HG03025 (cell line): ENCODE measurements around the gene MRPL14.

Experiments
- ATAC-seq: cut with Tn5 transposase; IDR thresholded peaks from one replicate; pipeline ENCODE4 v1.9.1; 2021; ENCODE audit warnings: mild to moderate bottlenecking, moderate library complexity; ENCODE audit not compliant: unreplicated experiment, low FRiP score

MRPL14 gene

DNA sequence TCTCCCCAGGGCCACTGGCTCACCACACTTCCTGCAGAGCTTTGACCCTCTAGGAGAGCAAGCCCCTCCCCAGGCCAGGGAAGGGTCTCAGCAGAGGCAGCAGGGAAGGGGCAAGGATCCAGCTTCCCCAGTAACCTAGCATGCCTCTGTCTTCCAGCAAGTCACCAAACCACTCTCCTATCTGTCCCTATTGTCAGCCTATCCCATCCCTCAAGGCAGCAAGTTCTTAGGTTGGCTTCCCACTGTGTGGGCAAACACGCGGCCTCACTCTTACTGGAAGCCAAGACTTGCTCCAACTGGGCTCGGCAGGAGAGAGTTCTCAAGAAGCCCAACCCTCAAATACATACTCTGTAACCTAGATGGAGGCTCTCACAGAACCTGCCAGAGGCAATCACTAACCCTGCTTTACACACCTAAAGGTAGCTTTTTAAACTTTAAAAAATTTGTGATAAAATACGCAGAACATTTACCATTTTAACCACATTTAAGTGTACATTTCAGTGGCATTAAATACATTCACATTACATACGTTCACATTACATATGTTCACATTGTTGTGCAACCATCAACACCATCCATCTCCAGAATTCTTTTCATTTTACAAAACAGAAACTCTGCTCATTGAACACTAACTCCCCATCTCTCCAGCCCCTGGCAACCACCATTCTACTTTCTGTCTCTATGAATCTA, 58.5 kb downstream of the MRPL14 start:
- no peak for ATAC-seq

DNA sequence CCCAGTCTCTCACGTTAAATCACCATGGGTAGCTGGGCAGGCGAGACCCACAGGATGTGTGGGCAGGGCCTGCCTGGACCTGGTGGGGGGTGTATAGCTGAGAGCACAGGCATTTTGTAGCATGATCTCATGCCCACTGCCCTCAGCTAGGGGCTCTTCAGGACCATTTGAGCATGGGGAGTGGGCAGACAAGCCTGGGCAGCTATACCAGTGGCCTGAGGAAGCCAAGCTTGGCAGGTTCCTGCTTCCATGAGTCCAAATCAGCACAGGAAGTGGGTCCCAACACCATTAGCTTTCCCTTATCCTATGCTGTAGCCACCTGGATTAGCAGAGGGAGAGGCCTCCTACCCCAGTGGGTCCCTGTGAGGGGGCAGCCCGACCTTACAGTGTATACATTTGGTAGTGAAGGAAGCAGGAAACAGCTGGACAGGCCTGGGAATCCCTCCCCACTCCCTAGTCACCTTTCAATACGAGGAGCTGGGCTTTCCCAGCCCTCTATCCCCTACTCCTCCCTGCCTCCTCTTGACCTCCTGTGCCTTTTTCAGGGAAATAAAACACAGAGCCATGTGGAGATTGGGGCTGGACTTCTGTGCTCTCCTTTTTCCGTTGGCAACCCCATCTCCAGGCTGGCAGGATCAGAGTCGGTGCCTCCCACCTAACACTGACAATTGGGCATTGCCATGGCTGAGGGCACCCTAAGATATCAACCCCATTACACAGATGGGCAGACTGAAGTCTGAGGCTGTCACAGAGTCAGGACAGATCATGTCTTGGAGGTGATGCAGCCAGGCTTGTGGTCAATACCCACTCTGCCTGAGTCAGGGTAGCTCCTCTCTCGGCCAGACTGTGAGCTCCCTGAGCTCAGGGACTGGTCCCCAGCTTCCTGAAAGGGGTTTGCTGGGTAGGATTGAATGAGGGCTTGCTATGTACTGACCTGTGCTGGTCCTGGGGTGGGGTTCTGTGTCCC, 59.8 kb downstream of the MRPL14 start:
- ATAC-seq: no peak

DNA sequence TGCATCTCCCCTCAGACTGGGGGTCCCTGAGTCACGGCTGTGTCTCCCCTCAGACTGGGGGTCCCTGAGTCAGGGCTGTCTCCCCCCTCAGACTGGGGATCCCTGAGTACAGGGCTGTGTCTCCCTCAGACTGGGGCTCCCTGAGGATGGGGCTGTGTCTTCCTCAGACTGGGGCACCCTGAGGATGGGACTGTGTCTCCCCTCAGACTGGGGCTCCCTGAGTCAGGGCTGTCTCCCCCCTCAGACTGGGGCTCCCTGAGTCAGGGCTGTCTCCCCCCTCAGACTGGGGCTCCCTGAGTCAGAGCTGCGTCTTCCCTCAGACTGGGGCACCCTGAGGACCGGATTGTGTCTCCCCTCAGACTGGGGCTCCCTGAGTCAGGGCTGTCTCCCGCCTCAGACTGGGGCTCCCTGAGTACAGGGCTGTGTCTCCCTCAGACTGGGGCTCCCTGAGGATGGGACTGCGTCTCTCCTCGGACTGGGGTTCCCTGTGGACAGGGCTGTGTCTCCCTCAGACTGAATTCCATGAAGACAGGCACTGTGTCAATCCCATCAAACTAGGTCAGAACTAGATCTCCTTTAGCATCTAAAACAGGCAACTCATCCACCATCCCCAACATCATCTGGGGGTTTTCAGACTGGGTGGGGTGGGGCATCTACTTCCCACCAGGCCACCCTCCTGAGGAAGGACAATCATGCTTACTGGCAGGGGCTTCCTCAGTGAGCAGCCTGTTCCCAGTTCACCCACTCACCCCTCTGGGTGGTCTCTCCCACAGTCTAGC, 60.7 kb downstream of the MRPL14 start:
- no peak for ATAC-seq

DNA sequence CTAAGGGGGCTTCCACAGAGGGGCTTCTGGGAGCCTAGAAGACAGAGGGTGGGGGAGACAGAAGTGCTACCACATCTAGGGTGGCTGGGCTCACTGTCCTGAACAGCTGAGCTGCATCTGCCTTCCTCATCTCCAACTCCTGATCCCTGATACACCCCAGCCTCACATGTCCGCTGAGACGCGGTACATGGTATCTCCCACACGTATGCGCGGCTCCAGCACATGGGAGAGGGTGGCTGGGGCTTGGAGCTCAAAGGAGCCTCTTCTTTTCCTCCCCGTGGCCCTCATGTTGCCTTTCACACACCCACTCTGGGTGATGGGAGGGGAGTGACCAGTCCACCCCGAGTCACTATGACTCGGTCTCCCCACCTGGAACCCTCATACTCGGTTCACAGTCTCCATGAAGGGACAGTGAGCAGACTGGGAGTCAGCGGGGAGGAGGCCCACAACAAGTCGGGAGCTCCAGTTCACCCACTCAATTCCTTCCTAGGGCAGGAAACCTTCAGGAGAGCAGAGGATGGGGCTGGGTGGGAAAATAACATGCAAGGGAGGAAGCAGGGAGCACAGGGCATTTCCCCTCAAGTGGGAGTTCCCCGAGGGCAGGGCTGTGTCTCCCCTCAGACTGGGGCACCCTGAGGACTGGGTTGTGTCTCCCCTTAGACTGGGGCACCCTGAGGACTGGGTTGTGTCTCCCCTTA, 61.7 kb downstream of the MRPL14 start:
- ATAC-seq: no peak

DNA sequence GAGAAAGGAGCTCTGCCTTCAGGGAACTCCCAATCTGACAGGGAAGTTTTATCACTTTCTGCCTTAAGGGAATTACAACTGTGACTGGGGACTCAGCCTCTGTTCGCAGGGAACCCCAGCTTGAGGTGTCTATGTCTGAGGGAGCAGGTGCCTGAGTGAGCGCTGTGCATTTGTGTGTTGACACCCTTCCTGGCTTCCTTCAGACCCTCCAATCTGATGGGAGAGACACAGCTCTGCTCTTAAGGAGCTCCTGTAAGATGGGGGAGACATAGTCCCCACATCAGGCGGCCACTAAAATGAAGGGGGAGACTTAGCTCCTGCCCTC, 62.3 kb downstream of the MRPL14 start:
- no peak for ATAC-seq

DNA sequence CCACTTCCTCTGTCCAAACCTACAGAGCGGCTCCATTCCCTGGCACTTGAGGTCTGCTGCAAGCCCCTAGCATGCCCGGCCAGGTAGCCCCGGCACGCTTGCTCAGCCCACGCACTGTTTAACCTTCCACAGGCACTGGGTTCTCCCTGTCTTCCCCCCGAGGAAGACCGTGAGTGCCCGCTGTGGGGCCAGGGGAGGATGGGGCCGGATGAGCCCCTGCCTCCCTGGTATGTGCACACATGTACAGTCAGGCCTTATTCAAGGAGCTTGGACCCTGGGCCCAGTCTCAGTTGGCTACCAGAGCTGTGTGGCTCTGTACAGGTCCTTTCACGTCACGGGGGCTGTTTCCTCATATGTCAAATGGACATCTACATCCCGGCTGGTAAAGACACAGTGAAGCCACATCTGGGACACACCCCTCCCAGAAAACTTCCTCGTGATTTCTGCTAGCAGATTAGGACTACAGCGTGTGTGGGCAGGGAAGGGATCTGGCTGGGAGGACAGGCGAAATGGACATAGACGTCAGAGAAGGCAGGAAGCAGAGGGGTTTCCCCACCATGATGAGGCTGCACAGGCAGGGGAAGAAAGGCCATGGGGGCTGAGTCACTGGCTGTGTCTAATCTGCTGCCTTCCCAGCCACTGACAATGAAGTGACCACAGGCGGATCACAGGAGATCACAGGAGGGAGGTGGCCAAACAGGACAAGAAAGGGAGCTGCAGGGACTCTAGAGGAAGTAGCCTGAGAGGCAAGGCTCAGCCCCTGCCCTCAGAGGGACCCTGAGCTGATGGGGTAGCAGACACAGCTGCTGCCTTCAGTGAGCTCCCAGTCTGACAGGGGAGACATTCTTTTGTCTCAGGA, 62.9 kb downstream of the MRPL14 start:
- ATAC-seq: no peak

DNA sequence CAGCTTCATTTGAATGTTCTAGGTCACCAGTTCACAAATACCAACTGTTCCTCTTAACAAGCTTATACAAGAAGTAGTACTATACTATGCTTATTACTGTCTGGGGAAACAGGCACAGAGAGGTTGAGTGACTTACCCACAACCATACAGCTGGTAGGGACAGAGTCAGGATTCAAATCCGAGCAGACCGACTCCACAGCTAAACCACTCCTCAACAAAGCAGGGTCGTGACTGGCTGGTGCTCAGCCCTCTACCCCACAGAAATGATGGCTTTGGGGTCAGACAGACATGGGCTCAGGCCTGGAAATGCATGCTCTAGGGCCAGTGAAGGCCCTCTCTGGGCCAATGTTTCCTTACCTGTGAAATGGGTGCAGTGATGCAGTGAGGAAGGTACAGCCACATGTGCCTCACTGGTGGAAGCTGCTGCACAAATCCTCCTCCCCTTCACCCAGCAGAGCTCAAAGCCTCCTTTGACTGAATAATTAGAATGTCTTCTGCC, 63.6 kb downstream of the MRPL14 start:
- ATAC-seq: no peak
